ENCODE data around the gene ZNF611.

- TF ChIP-seq CTCF (IDR thresholded peaks at IDR 0.05; ENCODE audit: insufficient read depth, low read length, poor library complexity, severe bottlenecking) = no peak
- TF ChIP-seq EZH2phosphoT487 (conservative IDR thresholded peaks at IDR 0.05; ENCODE audit: low read length) = no peak
Observed at GRCh38 chr19:52665027-52665426, 69.8 kb downstream of the ZNF611 start.
